PC-9 (cell line): ENCODE data around the gene LEKR1.

Experiments used
- EZH2 ChIP-seq: fragments of 200-600 bp; sonication (generic); IDR thresholded peaks from 2 replicates; pipeline ENCODE4 v1.8.0; 2017; ENCODE audit warnings: antibody characterized with exemption, low read depth
- TF ChIP-seq, protein P1 (sequence below): fragments of 200-600 bp; sonication (generic); conservative IDR thresholded peaks from 2 replicates; pipeline ENCODE4 v1.6.1; 2017; ENCODE audit warnings: mixed run types, antibody characterized with exemption, mild to moderate bottlenecking, moderate library complexity

DNA sequence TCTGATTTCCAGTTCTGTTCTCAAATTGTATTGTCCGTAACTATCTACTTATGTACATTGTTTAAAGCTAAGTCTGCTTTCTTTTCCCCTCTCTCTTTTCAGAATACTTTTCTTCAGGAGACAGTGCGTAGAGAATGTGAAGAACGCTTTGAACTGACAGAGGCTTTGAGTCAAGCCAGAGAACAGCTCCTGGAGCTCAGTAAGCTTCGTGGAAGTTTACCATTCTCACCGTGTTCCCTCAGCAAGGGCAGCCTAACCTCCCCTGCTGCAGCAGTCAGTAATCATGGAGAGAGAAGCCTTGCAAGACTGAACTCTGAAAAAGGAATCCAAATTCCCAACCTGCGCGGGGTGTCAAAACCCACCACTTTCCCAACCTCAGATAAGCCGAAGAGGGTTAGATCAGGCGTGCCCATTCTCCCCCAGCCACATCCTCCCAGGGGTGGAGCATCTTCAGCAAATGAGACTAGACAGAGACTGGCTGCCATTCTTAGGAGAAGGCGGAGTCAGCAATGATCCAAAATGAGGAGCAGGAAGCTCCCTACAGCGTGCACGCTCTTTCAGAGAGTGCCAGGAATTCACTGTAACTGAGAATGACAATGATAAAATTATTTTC lies 219.2 kb downstream of the LEKR1 start:
- TF ChIP-seq, protein P1, sequence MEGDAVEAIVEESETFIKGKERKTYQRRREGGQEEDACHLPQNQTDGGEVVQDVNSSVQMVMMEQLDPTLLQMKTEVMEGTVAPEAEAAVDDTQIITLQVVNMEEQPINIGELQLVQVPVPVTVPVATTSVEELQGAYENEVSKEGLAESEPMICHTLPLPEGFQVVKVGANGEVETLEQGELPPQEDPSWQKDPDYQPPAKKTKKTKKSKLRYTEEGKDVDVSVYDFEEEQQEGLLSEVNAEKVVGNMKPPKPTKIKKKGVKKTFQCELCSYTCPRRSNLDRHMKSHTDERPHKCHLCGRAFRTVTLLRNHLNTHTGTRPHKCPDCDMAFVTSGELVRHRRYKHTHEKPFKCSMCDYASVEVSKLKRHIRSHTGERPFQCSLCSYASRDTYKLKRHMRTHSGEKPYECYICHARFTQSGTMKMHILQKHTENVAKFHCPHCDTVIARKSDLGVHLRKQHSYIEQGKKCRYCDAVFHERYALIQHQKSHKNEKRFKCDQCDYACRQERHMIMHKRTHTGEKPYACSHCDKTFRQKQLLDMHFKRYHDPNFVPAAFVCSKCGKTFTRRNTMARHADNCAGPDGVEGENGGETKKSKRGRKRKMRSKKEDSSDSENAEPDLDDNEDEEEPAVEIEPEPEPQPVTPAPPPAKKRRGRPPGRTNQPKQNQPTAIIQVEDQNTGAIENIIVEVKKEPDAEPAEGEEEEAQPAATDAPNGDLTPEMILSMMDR: no peak
- TF ChIP-seq EZH2: no peak
